Astrocyte of the hippocampus (primary cell): ENCODE data around the gene MFAP2.

ENCODE experiments used
- DNase-seq: peaks from one replicate; pipeline ENCODE4 v3.0.0; 2011; ENCODE audit warnings: low read depth, low spot score

Gene MFAP2, protein sequence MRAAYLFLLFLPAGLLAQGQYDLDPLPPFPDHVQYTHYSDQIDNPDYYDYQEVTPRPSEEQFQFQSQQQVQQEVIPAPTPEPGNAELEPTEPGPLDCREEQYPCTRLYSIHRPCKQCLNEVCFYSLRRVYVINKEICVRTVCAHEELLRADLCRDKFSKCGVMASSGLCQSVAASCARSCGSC

DNA sequence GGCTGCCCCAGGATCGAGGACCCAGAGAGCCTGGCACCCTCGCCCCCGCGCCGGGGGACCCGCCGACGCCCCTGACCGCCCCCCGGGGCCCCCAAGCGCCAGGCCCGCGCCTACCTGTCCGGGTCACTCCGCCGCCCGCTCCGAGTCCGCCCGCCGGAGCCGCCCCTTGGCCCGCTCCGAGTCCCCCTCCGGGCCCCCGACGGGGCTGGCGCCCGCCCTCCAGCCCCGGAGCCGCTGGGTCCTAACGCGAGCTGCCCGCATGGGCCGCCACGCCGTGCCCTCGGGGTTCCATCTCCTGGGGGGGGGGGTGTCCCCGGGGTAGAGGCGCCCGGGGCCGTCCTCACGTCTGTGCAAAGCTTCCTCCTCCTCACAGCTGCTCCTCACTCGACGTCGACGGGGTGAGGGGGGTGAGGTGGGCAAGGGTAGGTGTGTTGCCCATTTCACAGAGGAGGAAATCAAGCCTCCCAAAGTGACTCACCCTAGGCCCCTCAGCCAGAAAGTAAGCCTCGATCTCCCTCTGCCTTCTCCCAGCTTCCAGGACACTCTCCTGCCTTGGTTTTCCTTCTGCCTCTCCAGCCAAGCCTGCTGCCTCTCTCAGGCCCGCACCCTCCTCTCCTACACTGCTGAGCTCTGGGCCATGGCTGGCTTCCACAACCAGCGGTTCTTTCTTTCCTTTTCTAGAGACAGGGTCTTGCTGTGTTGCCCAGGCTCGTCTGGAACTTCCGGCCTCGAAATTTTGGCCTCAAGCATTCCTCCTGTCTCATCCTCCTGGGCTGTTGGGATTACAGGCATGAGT is at the start of gene MFAP2:
Gene MFAP2, minus strand, starts transcription at position 148 of the 796 bp plus-strand sequence. CDS start 2,347 bp downstream, outside the sequence.
- DNase-seq = peak; percentile 70

DNA sequence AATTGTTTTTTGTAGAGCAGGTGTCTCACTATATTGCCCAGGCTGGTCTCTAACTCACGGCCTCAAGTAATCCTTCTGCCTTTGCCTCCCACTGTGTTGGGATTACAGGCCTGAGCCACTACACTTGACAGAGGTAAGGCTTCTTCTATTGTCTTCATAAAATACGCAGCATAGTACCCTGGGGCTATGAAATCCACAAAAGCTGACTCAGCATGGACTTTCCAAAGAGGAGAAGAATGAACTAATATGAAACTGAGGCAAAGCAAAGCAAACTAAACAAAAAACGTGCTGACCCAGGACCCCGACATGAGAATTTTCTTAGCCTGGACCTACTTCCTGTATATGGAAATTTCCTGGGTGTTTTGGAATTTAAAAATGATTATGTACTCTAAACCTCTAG is 49.8 kb upstream of the MFAP2 start:
- DNase-seq = no peak

DNA sequence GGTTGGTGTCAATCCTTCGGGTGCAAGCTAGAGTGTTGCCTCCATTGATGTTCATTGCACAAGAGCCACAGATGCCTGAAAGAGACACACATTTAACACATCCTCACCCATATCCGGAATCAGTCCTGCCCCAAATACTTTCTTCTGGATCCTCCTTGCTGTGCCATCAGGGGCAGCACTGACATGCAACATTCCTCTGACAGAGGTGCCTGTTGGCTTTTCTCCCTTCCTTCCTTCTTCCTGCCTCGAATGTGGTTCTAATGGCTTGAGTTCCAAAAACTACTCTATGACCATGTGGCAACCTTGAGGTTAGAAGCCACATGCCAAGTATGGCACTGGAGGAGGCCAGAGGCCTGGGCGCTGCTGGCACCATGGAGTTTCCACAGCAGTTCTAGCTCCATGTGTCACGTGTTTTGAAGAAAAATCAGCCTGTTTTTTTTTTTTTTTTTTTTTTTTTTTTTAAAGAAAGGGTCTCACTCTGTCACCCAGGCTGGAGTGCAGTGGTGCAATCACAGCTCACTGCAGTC is 48.3 kb upstream of the MFAP2 start:
- no peak for DNase-seq

DNA sequence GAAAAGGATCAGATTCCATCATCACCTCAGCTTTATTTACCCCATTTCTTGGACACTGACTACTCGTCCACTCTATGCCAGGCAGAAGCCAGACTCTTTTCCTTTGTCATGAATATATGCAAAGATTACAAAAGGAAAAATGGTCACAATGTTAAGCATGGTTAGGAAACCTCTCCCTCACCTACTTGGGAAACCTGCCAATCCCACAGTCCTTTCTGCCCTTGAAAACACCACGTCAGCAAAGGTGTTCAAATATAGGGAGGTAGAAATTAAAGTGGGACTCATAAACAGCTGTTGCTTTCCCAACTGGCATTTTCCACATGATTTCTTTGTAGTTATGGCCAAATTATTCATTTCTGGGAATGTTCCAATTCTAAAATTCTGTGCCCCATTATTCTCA is 47.5 kb upstream of the MFAP2 start:
- peak; percentile 60 for DNase-seq

DNA sequence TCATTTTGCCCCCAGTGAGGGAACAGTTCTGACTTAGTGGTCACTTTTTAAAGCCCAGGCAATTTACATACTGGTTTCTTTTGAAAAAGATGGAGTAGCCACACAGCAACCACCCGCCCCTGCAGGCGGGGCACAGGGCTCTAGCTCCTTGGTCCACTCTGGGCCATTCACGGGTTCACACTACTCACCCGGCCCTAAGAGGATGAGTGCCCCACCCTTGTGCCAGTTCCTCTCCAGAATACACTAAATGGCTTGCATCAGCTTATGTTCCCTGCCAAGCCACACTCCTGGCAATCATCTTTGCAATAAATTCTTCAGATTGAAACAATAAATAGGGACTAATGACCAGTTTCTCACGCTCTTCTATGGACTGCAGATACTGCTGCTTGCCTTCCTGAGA is 47.0 kb upstream of the MFAP2 start:
- peak; percentile 50 for DNase-seq

DNA sequence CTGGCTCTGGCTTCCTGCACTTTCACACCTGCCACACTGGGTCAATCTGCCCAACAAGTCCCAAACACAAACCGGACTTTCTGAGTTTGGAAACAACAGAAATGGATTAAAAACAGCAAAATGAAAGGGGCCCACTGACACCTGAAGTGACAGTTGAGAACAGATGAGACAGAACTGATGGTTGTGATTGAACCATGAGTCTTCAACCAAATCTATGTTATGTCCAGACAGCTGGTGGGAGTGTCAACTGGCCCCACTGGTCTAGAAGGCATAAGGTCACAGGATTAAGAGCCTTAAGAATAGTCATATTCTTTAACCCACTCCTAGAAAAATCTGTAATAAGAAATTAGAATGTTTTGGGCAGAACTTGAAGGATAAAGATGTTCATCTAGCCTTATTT is 44.3 kb upstream of the MFAP2 start:
- no peak for DNase-seq

DNA sequence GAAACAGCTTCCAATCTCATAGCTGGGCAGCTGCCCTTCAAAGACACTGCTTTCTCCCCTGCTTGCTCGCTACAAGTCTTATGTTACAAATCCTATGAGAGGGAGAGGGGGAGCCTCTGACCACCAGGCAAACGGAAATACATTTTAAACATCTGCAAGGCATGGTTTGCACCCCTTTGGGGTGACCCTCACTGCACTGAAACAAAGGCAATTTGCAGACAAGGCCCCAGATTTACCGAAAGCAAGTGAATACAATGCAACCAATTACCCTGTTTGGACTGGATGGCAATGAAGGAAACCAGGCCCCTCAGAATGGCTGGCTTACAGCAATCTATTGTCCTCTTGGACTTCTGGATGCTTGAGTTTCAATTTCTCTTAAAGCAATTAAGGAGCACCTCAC is 43.2 kb upstream of the MFAP2 start:
- no peak for DNase-seq

DNA sequence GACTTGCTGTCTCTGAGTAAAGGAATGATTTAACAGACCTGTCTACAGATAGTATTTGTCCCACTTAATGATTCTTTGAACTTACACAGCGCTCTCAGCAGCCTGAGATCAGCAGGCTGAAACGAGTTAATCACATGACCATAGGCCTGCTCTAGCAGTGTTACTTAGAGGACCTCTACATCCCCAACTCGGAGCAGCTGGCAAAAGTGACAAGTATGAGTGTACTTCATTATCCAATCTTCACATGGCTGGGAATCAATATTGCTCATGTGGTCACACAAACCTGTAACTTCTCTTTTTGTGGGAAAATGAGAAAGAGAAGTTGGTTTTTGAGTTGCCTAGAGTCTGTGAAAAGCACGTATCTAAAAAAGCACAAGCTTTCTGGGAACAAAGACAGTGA is 42.7 kb upstream of the MFAP2 start:
- no peak for DNase-seq

DNA sequence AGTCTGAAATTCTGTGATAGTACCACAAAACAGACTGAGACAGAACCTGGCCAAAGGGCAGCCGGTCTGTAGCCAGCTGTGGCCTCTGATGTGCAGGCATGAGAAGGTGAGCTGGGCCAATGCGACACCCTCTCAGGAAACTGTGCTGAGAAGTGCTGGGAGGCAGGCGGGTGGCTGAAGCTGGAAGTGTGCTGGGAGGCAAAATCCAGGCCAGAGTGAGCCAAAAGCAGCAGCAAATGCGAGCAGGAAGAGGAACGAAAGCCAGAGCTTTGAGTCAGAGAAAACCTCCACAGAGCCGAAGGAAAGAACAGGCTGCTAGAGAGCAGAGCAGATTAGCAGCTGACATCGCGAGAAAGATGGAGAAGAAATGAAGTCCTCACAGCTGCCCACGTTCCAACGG is 41.5 kb upstream of the MFAP2 start:
- DNase-seq = no peak

DNA sequence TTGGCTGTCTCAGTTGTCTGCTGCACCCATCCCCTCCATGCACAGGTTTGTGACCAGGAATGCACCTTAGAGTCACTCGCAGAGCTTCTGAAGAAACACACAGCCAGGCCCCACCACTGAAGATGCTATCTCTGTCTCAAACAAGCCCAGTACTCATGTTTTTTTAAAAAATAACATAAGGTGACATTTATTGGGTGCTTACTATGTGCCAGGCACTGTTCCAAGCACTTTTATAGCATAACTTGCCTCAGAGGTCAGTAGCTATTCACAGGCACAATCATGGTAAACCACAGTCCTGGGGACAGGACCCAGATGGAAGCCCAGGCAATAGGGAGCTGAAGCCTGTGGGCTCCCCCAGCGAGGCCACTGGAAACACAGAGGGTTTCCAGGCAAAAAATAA is 40.1 kb upstream of the MFAP2 start:
- DNase-seq = no peak

DNA sequence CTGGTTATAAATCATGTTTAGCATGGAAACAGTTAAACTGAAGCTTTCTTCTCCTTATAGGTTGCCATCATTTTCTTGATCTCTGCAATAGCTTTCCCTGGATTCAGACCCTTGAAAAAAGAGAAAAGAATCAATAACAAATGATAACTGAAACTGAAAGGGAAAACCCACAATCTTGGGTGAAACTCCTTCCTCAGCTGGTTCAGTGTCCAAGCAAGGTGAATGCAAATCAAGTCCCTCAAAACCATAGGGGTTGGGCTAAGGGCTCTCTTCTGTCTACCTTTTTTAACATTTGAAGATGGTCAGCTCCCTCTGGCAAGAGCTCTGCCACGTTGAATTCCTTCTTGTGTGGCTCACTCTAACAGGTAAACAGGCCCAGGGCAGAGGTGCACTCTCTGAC is 38.4 kb upstream of the MFAP2 start:
- no peak for DNase-seq

DNA sequence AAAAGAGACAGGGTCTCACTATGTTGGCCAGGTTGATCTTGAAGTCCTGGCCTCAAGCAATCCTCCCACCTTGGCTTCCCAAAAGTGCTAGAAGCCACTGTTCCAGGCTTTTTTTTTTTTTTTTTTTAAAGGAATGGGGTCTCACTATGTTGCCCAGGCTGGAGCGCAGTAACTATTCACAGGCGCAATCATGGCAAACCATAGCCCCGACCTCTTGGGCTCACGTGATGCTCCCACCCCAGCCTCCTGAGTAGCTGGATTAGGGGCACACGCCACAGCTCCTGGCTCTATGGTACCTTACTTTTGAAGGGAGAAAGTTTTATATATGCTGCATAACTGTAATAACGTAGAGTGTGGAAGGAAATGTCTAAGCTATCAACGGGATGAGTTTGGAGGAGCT is 37.0 kb upstream of the MFAP2 start:
- no peak for DNase-seq

DNA sequence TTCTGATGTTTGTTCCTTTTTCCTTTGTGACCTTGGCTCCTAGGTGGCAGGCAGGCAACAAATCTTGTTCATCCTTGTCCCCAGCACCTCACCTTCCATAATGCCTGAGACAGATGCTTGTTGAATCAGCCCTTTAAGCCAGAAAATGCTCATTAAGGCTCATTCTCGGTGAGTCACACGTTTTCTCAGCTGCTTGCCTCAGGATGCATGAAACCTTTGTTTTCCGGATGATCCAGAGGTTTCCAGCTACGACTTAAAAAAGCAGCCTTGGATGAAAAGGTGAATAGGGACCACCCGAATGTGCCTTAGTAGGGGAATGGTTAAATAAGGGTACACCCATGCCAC is 35.9 kb upstream of the MFAP2 start:
- peak; percentile 76 for DNase-seq

DNA sequence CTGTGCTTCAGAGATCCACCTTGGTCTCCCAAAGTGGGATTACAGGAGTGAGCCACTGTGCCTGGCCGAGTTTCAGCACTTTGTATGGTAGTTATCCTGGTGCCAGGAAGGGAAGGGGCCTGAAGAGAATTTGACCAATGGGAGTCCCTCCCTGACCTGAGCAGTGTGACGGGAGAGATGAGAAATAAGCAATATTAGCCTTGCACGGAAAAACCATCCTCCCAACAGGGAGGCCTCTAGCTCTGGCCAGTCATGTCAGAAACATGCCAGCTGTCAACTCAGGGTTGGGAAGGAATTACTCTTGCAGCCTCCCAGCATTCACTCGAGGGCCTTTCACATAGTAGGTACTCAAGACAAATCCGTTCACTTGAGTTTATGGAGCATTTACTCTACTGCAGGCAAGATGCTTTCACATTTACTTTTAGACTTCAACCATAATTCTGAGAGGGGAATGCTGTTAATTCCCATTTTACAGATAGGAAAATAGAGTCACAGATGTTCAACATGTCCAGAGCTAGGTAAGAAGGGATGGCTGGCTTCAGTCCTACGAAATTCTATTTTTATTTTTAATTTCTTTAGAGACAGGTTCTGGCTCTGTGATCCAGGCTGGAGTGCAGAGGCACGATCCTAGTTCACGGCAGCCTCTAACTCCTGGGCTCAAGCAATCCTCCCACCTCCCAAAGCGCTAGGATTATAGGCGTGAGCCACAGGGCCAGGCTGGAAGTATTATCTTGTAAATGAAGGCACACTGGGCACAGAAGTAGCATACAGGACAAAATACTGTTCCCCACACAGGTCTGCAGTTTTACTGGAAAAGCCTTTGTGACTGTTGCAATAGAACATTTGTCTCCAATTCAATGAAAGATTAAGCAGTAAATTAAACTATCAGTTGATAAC is 34.5 kb upstream of the MFAP2 start:
- no peak for DNase-seq

DNA sequence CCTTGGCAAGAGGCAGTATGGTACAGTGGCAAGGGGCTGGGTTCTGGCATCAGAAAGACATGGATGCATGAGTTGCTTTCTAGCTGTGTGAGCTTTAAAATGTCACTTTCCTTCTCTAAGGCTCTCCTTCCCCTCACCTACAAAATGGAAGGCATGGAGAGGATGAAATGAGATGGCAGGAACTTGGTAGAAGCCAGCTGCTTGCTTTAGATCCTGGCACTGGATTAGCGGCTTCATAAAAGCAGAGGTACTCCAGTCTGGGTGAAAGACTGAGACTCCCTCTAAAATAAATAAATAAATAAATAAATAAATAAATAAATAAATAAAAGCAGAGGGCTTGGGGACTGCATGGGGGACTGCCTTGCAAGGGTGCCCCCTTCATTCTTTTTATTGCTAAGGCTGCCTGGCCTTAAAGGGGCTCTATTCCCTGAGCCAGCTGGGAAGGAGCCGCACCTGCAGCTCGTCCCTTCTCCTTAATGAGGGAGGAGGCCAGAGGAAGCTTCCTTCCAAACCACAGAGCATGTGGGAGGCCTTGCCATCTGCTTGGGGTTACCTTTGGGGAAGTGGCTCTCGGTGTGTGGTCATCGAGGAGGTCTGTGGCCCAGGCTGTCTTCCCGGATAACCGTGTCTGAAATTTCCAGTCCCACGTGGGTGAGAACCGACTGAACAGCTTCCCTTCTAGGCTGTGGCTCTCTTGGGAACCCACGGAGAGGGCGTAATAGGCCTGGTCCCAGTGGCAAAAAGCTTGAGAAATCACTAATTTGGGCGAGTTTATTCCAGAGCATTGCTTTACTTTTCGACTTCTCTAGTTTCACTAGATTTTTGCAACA is 33.3 kb upstream of the MFAP2 start:
- DNase-seq = no peak

DNA sequence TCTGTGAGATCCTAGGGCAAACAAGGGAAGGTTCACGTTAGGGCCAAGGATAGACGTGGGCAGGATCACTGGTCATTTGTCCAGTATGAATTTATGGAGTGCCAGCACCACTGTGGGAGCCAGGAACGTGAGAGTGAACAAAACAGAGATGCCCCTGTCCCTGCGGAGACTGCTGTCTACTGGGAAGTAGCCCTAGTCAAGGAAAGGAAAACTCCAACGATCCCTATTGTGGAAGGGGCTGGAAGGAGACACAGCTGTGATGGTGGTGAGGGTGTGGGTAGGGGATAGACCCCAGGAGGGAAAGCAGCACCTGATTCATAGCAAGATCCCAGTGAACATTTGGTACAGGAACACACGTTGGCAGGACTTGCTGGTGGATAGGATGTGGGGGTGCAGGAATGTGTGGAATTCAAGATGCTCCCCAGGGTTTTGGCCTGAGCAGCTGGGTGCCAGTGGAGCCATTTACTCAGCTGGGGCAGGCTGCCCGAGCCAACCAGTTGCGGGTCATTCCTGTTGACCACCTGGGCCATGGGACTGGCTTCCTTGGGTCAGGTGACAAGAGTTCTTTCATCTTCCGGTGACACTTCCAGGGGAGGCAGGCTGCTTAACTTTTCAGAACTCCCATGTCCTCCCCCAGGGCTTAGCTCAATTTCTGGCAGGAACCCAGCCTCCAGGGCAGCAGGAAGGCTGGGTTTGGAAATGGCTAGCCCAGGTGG is 32.5 kb upstream of the MFAP2 start:
- peak; percentile 42 for DNase-seq

DNA sequence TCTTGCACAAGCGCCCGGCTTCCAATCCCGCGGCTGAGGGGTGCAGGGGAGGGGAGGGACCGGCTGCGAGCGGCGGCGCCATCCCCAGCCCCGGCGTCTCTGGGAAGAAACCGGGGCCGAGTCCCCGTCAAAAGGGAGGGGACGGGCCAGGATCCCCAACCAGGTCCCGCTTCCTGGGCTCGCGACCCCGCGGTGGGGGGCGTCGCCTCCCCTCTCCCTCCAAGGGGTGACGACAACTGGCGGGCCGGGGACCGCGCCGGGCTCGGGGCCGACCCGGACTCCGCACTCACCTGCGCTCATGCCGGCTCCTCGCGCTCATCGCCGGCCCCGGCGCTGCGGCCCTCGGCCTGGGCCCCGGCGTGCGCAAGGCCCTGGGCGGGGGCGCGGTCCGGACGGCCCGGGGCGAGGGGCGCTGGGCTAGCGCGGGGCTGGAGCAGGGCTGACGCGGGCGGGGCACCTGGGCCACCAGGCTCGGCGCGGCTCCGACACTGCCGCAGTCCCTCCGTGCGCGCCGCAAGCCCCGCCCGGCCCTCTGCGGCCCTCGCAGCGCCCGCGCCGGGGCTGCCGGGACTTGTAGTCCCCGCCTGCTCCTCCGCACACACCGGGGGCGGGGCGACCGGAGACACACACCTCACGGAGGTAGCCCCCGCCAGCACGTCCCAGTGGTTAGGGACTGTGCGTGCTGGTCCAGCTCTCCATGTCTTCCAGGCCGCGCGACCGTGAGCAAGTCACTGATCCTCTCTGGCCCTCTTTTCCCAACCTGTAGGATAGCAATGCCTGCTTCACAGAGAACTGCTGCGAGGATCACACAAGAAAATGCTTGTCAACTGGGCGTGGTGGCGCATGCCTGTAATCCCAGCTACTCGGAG is 31.3 kb upstream of the MFAP2 start, which contains the start of gene ATP13A2:
Gene ATP13A2, minus strand, starts transcription at position 490 of the 869 bp plus-strand sequence. Its CDS starts 190 bp downstream, at position 300.
- DNase-seq = peak; percentile 92

DNA sequence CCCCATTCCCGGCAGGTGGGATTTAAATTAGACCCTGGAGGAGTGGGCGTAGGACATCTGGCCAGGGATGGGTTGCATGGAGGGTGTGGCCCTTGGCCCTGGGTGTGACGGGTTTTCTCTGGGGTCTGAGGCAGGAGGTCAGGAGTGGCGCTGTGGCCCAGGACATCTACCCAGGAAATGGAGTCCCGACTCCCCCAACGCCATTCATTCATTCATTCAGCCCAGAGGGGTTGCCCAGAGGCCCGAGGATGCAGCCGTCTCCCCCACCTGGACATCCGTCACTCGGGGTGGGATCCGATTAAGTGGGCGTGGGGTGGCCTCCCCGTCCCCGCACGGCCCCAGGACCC is 30.6 kb upstream of the MFAP2 start:
- DNase-seq = no peak

DNA sequence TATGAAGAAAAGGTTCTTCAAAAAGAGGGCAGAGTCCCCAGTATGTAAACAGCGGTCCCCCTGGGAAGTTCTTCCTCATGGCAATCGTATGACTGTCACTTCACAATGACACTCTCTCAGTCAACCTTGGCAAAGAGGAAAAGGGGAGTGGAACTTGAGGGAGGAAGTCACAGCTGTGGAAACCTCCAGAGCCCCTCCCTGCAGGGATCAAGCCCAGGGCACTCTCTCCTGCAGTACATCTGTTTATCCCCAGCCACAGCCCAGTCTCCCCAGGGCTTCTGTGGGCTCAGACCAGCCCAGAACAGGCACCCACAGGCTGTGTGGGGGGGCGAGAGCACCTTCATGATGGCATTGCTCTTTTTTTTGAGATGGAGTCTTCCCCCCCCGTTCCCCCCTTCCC is 29.3 kb upstream of the MFAP2 start:
- no peak for DNase-seq
